GM12872 (cell line): ENCODE data around the gene DEGS2.

ENCODE experiments used
- TF ChIP-seq, protein P1 (sequence below): IDR thresholded peaks from 3 replicates; pipeline ENCODE4 v1.5.1; 2011; ENCODE audit warnings: low read depth, mild to moderate bottlenecking, low read length, moderate library complexity; ENCODE audit not compliant: insufficient read depth

DEGS2 gene

DNA sequence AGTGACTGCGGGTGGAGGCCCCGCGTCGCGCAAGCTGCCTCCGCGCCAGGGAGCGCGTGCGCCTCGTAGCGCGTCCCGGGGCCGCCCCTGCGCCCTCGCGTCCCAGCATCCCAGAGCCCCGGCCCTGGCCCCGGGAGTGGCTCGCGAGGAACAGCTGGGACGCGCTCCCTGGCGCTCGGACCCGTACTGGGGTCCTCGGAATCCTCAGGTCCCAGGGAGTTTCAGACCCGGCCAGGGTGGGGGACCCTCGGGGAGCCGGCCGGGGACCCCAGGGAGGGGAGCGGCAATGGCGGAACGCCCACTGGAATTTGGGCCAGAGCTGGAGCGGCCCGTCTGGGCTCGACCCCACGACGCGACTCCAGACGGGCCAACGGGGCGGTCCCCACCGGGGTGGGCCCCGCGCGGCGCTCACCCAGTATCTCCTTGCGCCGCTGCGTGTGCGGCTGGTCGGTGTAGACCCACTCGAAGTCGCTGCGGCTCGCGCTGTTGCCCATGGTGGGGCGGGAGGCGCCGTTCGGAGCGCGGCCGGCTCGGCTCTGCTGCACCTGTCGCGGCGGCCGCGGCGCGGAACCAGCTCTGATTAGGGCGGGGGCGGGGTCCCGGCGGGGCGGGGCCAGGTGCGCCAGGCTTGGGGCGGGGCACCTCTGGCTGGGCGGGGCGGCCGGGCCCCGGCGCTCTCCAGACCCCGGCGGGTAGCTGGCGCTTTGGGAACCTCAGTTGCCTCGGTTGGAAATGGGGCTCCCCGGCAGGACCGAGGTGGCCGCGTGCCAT is at the start of gene DEGS2:
Gene DEGS2 (minus strand): TSS at position 552 of the 771 bp plus-strand sequence. CDS start 58 bp downstream, at position 494.
- TF ChIP-seq, protein P1, sequence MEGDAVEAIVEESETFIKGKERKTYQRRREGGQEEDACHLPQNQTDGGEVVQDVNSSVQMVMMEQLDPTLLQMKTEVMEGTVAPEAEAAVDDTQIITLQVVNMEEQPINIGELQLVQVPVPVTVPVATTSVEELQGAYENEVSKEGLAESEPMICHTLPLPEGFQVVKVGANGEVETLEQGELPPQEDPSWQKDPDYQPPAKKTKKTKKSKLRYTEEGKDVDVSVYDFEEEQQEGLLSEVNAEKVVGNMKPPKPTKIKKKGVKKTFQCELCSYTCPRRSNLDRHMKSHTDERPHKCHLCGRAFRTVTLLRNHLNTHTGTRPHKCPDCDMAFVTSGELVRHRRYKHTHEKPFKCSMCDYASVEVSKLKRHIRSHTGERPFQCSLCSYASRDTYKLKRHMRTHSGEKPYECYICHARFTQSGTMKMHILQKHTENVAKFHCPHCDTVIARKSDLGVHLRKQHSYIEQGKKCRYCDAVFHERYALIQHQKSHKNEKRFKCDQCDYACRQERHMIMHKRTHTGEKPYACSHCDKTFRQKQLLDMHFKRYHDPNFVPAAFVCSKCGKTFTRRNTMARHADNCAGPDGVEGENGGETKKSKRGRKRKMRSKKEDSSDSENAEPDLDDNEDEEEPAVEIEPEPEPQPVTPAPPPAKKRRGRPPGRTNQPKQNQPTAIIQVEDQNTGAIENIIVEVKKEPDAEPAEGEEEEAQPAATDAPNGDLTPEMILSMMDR, result no peak

DNA sequence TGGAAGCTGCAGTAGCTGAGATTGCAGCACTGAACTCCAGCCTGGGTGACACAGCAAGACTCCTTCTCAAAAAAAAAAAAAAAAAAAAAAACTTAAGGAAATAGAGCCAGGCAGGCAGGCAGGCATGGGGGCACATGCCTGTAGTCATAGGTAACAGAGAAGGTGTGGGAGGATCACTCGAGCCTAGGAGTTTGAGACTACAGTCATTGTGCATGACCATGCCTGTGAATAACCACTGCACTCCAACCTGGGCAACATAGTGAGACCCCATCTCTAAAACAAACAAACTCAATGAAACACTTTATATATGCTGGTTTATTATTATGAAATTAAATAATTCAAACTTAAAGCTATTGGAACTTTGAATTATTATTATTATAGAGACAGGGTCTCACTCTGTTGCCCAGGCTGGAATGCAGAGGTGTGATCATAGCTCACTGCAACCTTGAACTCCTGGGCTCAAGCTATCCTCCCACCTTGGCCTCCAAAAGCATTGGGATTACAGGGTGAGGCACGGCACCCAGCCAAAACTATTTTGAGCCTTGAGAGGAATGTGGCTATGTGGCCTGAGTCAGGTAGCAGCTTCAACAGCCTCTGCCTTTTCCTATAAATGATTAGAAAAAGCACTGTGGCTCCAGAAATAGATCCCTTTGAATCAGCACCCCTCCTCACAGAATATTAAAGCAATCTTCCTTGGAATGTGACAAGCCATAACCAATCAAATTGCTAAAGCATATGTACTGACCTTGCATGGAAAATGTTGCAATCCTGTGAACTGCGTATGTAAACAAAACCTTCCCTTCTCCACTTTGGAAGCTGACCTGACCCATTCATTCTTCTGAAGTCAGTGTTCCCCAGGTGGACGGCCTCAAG is 44.8 kb upstream of the DEGS2 start:
- TF ChIP-seq, protein P1, result no peak

DNA sequence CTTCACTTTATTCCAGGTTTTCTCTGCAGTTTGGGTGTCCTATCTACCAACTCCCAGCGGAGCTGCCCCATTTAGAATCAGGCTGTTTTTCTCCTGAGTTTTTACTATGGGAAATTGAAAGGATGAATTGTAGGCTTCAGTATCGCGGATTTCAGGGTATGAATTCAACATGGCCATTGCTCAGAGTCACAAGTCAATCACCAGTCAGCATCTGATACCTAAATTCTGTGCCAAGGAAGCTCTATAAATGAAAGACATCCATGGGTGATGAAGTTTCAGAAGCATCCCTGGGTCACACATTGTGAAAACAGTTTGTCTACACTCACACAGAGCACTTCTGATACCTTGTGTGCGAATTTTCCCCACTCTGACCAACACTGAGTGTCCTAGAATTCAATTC is 43.7 kb upstream of the DEGS2 start:
- TF ChIP-seq, protein P1, result no peak

DNA sequence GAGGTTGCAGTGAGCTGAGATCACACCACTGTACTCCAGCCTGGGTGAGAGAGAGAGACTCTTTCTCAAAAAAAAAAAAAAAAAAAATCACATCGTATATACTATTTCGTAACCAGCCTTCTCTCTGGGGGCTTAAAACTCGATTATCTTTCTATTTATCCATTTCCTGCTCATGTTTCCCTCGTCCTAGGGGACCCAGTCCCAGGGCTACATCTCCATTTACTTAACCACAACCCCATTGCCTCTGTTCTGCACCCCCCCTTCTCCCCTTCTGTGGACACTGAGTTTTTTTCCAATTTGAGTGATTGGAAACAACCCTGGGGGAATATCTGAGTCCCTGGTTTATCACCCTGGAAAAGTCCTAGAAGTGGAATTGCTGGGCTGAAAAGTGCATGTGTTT is 43.3 kb upstream of the DEGS2 start:
- TF ChIP-seq, protein P1, result no peak

DNA sequence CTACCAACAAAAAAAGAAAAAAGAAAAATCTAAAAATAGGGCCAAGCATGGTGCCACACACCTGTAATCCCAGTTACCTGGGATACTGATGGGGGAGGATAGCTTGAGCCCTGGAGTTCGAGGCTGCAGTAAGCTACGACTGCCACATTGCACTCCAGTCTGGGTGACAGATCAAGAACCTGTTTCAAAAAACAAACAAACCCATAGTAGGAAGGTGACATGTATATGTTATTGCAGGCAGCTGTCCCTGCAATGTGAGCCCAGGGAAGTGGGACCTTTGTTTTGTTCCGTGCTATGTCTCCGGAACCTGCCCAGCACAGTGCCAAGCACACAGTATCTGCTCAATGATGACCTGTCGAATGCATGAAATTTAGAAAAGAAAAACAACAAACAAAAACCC is 42.3 kb upstream of the DEGS2 start:
- TF ChIP-seq, protein P1, result no peak

DNA sequence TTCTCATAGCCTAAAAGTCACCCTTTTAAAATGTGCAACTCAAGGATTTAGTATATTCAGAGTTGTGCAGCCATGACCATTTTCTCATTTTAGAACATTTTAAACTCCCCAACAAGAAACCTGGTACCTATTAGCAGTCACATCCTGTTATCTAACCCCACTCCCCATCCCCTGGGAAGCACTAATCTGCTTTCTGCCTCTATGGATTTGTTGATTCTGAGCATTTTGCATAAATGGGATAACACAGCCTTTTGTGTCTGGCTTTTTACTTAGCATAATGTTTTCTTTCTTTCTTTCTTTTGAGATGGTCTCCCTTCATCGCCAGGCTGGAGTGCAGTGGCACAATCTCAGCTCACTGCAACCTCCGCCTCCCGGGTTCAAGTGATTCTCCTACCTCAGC is 40.9 kb upstream of the DEGS2 start:
- TF ChIP-seq, protein P1, result no peak

DNA sequence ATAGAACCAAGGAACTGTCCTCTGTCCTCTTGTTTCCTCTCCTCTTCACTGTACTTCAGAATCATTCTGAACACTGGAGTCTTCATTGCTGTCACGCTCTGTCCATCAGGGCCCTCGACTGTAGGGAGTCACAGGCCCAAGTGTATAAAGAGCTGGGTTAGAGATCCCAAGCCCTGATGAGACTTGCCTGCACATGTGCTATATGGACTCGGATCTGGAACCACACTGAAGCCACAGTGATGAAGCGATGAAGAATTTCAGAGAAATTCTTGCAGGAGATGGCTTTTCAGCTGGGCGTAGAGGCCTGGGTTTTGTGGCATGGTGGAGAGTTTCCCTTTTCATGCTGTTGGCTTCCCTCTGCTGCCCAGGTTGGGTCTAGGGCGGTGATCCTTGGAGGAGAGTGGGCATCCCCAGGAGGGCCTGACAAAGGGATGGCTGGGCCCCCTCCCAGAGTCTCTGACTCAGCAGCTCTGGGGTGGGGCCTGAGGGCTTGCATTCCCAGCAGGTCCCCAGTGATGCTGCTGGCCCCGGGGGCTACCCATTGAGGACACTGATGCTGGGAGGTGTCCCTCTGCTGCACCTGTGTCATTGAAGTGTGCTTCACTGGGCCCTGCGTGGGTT is 39.9 kb upstream of the DEGS2 start:
- TF ChIP-seq, protein P1, result no peak
